Muscle of leg (tissue), 11 donors: ENCODE data around the gene FBXW2. TPM values are rescaled to one million over a fixed set of nuclear protein-coding genes. Genes with fewer than 3 reads are reported as not detected.

Experiments used
- DNase-seq: peaks from one replicate; pipeline ENCODE4 v3.0.0; 2013
- H3K27ac ChIP-seq: one replicate; pipeline ENCODE4 v1.5.1; 2013; ENCODE audit warnings: mild to moderate bottlenecking, low read length, control low read depth
- H3K27me3 ChIP-seq: one replicate; pipeline ENCODE4 v1.6.1; 2013; ENCODE audit warnings: low read length; ENCODE audit not compliant: control insufficient read depth, insufficient read depth
- H3K36me3 ChIP-seq: one replicate; pipeline ENCODE4 v1.6.1; 2013; ENCODE audit warnings: low read length; ENCODE audit not compliant: control insufficient read depth, insufficient read depth
- H3K4me1 ChIP-seq: one replicate; pipeline ENCODE4 v1.6.1; 2013; ENCODE audit warnings: low read length; ENCODE audit not compliant: control insufficient read depth, insufficient read depth
- H3K4me3 ChIP-seq: one replicate; pipeline ENCODE4 v1.5.1; 2013; ENCODE audit warnings: low read length, control low read depth
- H3K9me3 ChIP-seq: replicated peaks from 2 replicates; pipeline ENCODE4 v1.6.1; 2013; ENCODE audit warnings: low read depth, low read length; ENCODE audit not compliant: control insufficient read depth
- WGBS: methylation state at CpG from one replicate; pipeline ENCODE4 v1.1.5; 2013; ENCODE audit warnings: missing lambda C conversion rate; ENCODE audit not compliant: insufficient coverage; 5-methylcytosine and 5-hydroxymethylcytosine counted together
- polyA plus RNA-seq, 8 donors: library from polyadenylated mRNA; unstranded; fragments of 120-200 nt; gene quantifications; one replicate each; pipeline versions ENCODE4 v1.2.1 to v1.2.3, GENCODE V29; 2013; ENCODE audit warnings: inconsistent platforms in 1 of 8, low replicate concordance in 1 of 8; ENCODE audit not compliant: insufficient read length in 8 of 8, insufficient read depth in 1 of 8
- total RNA-seq: library from RNA; stranded (reverse); fragments of 120-200 nt; gene quantifications from one replicate; pipeline ENCODE4 v1.2.4, GENCODE V29; 2013

The FBXW2 gene
- total and polyA plus RNA-seq, 9 donors = 22.6 to 35.1 (median 28.4) TPM

DNA sequence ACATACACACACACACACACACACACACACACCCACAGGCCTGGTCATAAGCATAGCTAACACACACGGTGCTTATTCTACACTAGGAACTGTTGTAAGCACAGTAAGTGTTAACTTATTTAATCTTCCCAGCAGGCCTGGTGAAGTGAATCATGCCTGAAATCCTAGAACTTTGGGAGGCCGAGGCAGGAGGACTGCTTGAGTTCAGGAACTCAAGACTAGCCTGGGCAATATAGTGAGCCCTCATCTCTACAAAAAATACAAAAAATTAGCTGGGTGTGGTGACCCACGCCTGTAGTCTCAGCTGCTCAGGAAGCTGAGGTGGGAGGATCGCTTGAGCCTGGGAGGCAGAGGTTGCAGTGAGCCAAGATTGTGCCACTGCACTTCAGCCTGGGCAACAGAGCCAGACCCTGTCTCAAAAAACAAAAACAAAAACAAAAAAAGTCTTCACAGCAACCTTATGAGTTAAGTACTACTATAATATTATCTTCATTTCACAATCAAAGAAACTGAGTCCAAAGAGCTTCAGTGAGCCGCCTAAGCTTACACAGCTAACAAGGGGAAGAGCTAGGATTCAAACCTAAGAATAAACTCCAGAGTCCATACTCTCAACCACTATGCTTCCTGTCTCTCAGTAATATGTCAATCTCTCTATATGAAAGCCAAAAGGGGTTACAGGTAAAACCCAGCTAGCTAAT is 81.2 kb downstream of the FBXW2 start:
- no peak for DNase-seq
- Histone ChIP-seq H3K36me3 (no peaks in the 10 kb centered on the region), H3K27ac (no peak overlapping the region), H3K9me3 (no peaks in the 10 kb centered on the region), H3K27me3 (no peaks in the 10 kb centered on the region), H3K4me3 (no peak overlapping the region), H3K4me1 (peaks cover 15% of the 10 kb centered on the region)
- 29% methylated on average over 1 of the region's 5 CpGs for WGBS

DNA sequence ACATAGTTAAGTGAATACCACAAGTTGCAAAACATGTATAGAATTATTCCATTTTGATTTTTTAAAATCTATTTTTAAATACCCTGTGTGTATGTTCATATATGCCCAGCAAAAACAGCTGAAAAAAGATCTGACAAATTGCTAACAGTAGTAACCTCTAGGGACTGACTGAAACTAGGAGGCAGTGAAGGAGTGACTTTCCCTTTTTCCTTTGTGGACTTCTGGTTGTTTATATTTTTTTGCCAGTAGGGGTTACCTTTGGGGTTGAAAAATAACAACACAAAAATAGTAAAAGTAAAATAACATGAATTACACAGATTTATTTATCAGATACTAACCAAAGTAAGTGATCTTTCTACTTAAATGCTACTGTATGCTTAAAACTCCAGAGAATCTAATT is 81.9 kb downstream of the FBXW2 start:
- DNase-seq = no peak
- Histone ChIP-seq H3K4me1 (peaks cover 15% of the 10 kb centered on the region), H3K27ac (no peak overlapping the region), H3K9me3 (no peaks in the 10 kb centered on the region), H3K27me3 (no peaks in the 10 kb centered on the region), H3K4me3 (no peak overlapping the region), H3K36me3 (no peaks in the 10 kb centered on the region)

GRCh38 chr9:120710110-120710981 is 82.9 kb downstream of the FBXW2 start:
- peak; percentile 49 for DNase-seq
- H3K4me3 ChIP-seq = no peak overlapping the region
- H3K27me3 ChIP-seq = no peaks in the 10 kb centered on the region
- peaks cover 12% of the 10 kb centered on the region for H3K4me1 ChIP-seq
- H3K36me3 ChIP-seq = no peaks in the 10 kb centered on the region
- H3K9me3 ChIP-seq = no peaks in the 10 kb centered on the region
- no peak overlapping the region for H3K27ac ChIP-seq
- 100% methylated on average over 1 of the region's 10 CpGs for WGBS

DNA sequence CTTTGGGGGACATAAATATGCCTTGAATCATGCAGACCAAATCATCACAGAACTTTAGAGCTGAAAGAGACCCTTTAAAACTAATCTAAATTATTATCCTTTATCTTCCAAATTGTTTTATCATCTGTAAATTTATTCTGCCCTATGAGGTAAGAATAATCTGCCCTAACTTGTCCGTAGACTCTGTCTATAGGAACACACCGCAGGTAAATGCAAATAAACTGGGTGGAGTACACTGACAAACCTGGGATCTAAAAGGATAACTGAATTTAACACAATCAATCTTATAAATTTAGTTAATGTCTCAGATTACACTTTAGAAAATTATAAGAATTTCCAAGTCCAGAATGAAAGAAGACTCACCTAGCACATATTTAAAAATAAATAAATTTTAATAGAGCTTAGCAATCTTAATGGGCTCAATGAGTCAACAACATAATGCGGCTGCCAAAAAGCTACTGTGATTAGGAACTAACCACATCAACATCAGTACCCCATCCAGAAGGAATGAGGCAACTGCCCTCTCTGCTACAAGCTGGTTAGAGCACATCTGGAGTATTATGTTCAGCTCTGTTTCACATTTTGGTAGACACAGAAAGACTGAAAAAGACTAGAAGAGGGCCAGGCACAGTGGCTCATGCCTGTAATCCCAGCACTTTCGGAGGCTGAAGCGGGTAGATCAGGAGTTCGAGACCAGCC is 84.5 kb downstream of the FBXW2 start:
- DNase-seq = no peak
- 100% methylated on average over 3 of the region's 6 CpGs for WGBS
- Histone ChIP-seq H3K36me3 (no peaks in the 10 kb centered on the region), H3K9me3 (no peaks in the 10 kb centered on the region), H3K4me3 (no peak overlapping the region), H3K4me1 (peaks cover 5% of the 10 kb centered on the region), H3K27ac (no peak overlapping the region), H3K27me3 (no peaks in the 10 kb centered on the region)

DNA sequence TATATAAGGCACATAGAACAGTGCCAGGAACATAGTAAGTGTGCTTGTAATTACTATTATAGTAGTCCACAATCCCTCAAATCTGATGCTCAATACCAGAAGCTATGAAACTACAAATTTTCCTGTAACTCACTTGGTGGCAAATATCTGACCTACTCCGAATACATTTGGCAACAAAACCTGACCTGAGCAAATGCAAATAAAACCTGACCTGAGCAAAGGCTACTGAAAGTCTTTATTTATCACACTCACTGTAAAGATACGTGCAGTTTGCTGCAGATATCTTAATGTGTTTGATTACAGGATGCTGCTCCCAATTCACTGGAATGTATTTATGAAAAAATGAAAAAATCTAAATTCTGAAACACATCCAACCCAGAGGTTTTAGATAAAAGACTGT is 86.0 kb downstream of the FBXW2 start:
- H3K27me3 ChIP-seq = no peaks in the 10 kb centered on the region
- no CpG with 5 or more reads among the region's 2 CpGs for WGBS
- DNase-seq = no peak
- no peak overlapping the region for H3K4me3 ChIP-seq
- no peaks in the 10 kb centered on the region for H3K9me3 ChIP-seq
- no peaks in the 10 kb centered on the region for H3K4me1 ChIP-seq
- H3K36me3 ChIP-seq = no peaks in the 10 kb centered on the region
- H3K27ac ChIP-seq = no peak overlapping the region

Other genes with a start within 250 kb of the FBXW2 start
- 36.8 TPM for gene CDK5RAP2, start 213.2 kb downstream of the FBXW2 start, total RNA-seq
- gene CDK5RAP2, start 213.2 kb downstream of the FBXW2 start, polyA plus RNA-seq = 10 to 100 TPM; 38.8 to 55.1 (median 46.0) TPM
- gene MEGF9, start 78.9 kb downstream of the FBXW2 start, total RNA-seq = 6.8 TPM
- 10 to 100 TPM in 1 of 8 donors, 1 to 10 TPM in 7; 6.3 to 12.8 (median 7.3) TPM for gene MEGF9, start 78.9 kb downstream of the FBXW2 start, polyA plus RNA-seq
- 19.4 TPM for gene PSMD5, start 49.5 kb upstream of the FBXW2 start, total RNA-seq
- 10 to 100 TPM; 17.1 to 24.9 (median 21.3) TPM for gene PSMD5, start 49.5 kb upstream of the FBXW2 start, polyA plus RNA-seq
- 33.5 TPM for gene PHF19, start 83.8 kb upstream of the FBXW2 start, total RNA-seq
- 10 to 100 TPM; 31.5 to 41.0 (median 38.5) TPM for gene PHF19, start 83.8 kb upstream of the FBXW2 start, polyA plus RNA-seq
- gene TRAF1, start 133.4 kb upstream of the FBXW2 start, total RNA-seq = 3.2 TPM
- gene TRAF1, start 133.4 kb upstream of the FBXW2 start, polyA plus RNA-seq = 1 to 10 TPM; 3.1 to 5.2 (median 3.5) TPM